DMS114 treated with DMSO at 0.1 percent for 48 hours (cell line): ENCODE results near the gene MFN1.
A peak's percentile ranks its signal among the peaks of the same experiment; 100 is the strongest.
"Not testable (repeated sequence)": the region's sequence is repeated elsewhere in the genome, so short reads cannot be mapped to it uniquely, and the experiment has no call there.

Source experiments
- DNase-seq: peaks from one replicate; lab custom pipeline; 2025; ENCODE audit not compliant: unreplicated experiment; lab: John Stamatoyannopoulos, UW

Gene MFN1

GRCh38 chr3:179347345-179348194 is at the start of gene MFN1:
Gene MFN1 (plus strand): TSS chr3:179347709. CDS start chr3:179348852, 1,143 bp downstream.
- DNase-seq, result peak; percentile 94

- no peak for DNase-seq
Measured at GRCh38 chr3:179297971-179298725, 49.4 kb upstream of the MFN1 start.

- DNase-seq, result no peak
Measured at GRCh38 chr3:179299316-179299715, 48.2 kb upstream of the MFN1 start.

GRCh38 chr3:179299999-179300613 is 47.4 kb upstream of the MFN1 start:
- DNase-seq, result no peak

- no peak for DNase-seq
Measured at GRCh38 chr3:179301645-179302044, 45.9 kb upstream of the MFN1 start.

GRCh38 chr3:179302111-179302510 is 45.4 kb upstream of the MFN1 start:
- DNase-seq, result no peak

- no peak for DNase-seq
Measured at GRCh38 chr3:179304605-179305004, 42.9 kb upstream of the MFN1 start.

- DNase-seq, result not testable (repeated sequence)
Measured at GRCh38 chr3:179307362-179307761, 40.1 kb upstream of the MFN1 start.

- DNase-seq, result no peak
Measured at GRCh38 chr3:179308001-179308400, 39.5 kb upstream of the MFN1 start.

GRCh38 chr3:179309225-179310078 is 38.1 kb upstream of the MFN1 start:
- DNase-seq, result no peak

GRCh38 chr3:179318876-179319275 is 28.6 kb upstream of the MFN1 start:
- no peak for DNase-seq

- peak; percentile 40 for DNase-seq
Measured at GRCh38 chr3:179321668-179322285, 25.7 kb upstream of the MFN1 start.

- DNase-seq, result peak; percentile 74
Measured at GRCh38 chr3:179322286-179323196, 25.0 kb upstream of the MFN1 start, which contains the start of gene ZNF639. Gene ZNF639 (plus strand): TSS chr3:179323031. CDS start chr3:179328294, 5,263 bp downstream.

- peak; percentile 28 for DNase-seq
Measured at GRCh38 chr3:179323197-179324110, 24.1 kb upstream of the MFN1 start.

GRCh38 chr3:179324270-179324754 is 23.2 kb upstream of the MFN1 start:
- peak; percentile 23 for DNase-seq

GRCh38 chr3:179330438-179330837 is 17.1 kb upstream of the MFN1 start:
- DNase-seq, result no peak

GRCh38 chr3:179332240-179332639 is 15.3 kb upstream of the MFN1 start:
- DNase-seq, result no peak

GRCh38 chr3:179333084-179333483 is 14.4 kb upstream of the MFN1 start:
- DNase-seq, result no peak
